ENCODE measurements around the gene SINHCAF.

Gene SINHCAF

GRCh38 chr12:31301311-31301710 lies 24.6 kb downstream of the SINHCAF start:
- Histone ChIP-seq H3K9me3 (ENCODE audit: control insufficient read depth, low read length) (no peaks in the 10 kb centered on the region), H3K4me3 (ENCODE audit: low read length) (no peak overlapping the region)

GRCh38 chr12:31300783-31301182 lies 25.2 kb downstream of the SINHCAF start:
- no peaks in the 10 kb centered on the region for H3K27me3 ChIP-seq (replicated peaks; ENCODE audit: control insufficient read depth, insufficient read depth, low read length)
- no peaks in the 10 kb centered on the region for H3K4me1 ChIP-seq (ENCODE audit: control insufficient read depth, insufficient read depth, low read length)
- no peak overlapping the region for H3K4me3 ChIP-seq (ENCODE audit: low read length)
- H3K9me3 ChIP-seq (ENCODE audit: control insufficient read depth, low read length): no peaks in the 10 kb centered on the region
- H3K36me3 ChIP-seq (ENCODE audit: control insufficient read depth, insufficient read depth, low read length, severe bottlenecking): no peaks in the 10 kb centered on the region
- DNase-seq (ENCODE audit: low read depth): no peak
- no peak overlapping the region for H3K9ac ChIP-seq (ENCODE audit: low read length)

More at GRCh38 chr12:31301311-31301710, 24.6 kb downstream of the SINHCAF start:
- no peak overlapping the region for H3K9ac ChIP-seq (ENCODE audit: low read length)
- no peaks in the 10 kb centered on the region for H3K4me1 ChIP-seq (ENCODE audit: control insufficient read depth, insufficient read depth, low read length)
- DNase-seq (ENCODE audit: low read depth): no peak
- H3K36me3 ChIP-seq (ENCODE audit: control insufficient read depth, insufficient read depth, low read length, severe bottlenecking): no peaks in the 10 kb centered on the region
- H3K27me3 ChIP-seq (replicated peaks; ENCODE audit: control insufficient read depth, insufficient read depth, low read length): no peaks in the 10 kb centered on the region

GRCh38 chr12:31300341-31300740 lies 25.6 kb downstream of the SINHCAF start:
- H3K9ac ChIP-seq (ENCODE audit: low read length): no peak overlapping the region
- H3K9me3 ChIP-seq (ENCODE audit: control insufficient read depth, low read length): no peaks in the 10 kb centered on the region
- H3K4me1 ChIP-seq (ENCODE audit: control insufficient read depth, insufficient read depth, low read length): no peaks in the 10 kb centered on the region
- no peaks in the 10 kb centered on the region for H3K27me3 ChIP-seq (replicated peaks; ENCODE audit: control insufficient read depth, insufficient read depth, low read length)
- no peak overlapping the region for H3K4me3 ChIP-seq (ENCODE audit: low read length)
- no peaks in the 10 kb centered on the region for H3K36me3 ChIP-seq (ENCODE audit: control insufficient read depth, insufficient read depth, low read length, severe bottlenecking)
- DNase-seq (ENCODE audit: low read depth): no peak

GRCh38 chr12:31298922-31299321 lies 27.0 kb downstream of the SINHCAF start:
- DNase-seq (ENCODE audit: low read depth): no peak
- no peak overlapping the region for H3K9ac ChIP-seq (ENCODE audit: low read length)
- no peak overlapping the region for H3K4me3 ChIP-seq (ENCODE audit: low read length)
- no peaks in the 10 kb centered on the region for H3K9me3 ChIP-seq (ENCODE audit: control insufficient read depth, low read length)
- no peaks in the 10 kb centered on the region for H3K27me3 ChIP-seq (replicated peaks; ENCODE audit: control insufficient read depth, insufficient read depth, low read length)
- no peaks in the 10 kb centered on the region for H3K4me1 ChIP-seq (ENCODE audit: control insufficient read depth, insufficient read depth, low read length)
- H3K36me3 ChIP-seq (ENCODE audit: control insufficient read depth, insufficient read depth, low read length, severe bottlenecking): peaks cover 3% of the 10 kb centered on the region

- Histone ChIP-seq H3K4me1 (ENCODE audit: control insufficient read depth, insufficient read depth, low read length) (no peaks in the 10 kb centered on the region), H3K9me3 (ENCODE audit: control insufficient read depth, low read length) (no peaks in the 10 kb centered on the region), H3K4me3 (ENCODE audit: low read length) (no peak overlapping the region), H3K27me3 (replicated peaks; ENCODE audit: control insufficient read depth, insufficient read depth, low read length) (no peaks in the 10 kb centered on the region), H3K36me3 (ENCODE audit: control insufficient read depth, insufficient read depth, low read length, severe bottlenecking) (peaks cover 3% of the 10 kb centered on the region), H3K9ac (ENCODE audit: low read length) (no peak overlapping the region)
- DNase-seq (ENCODE audit: low read depth): no peak
Measured at GRCh38 chr12:31298515-31298910, 27.4 kb downstream of the SINHCAF start.

GRCh38 chr12:31297572-31298514 lies 28.1 kb downstream of the SINHCAF start:
- Histone ChIP-seq H3K4me3 (ENCODE audit: low read length) (no peak overlapping the region), H3K36me3 (ENCODE audit: control insufficient read depth, insufficient read depth, low read length, severe bottlenecking) (peaks cover 10% of the 10 kb centered on the region), H3K9me3 (ENCODE audit: control insufficient read depth, low read length) (no peaks in the 10 kb centered on the region), H3K9ac (ENCODE audit: low read length) (no peak overlapping the region), H3K4me1 (ENCODE audit: control insufficient read depth, insufficient read depth, low read length) (no peaks in the 10 kb centered on the region), H3K27me3 (replicated peaks; ENCODE audit: control insufficient read depth, insufficient read depth, low read length) (no peaks in the 10 kb centered on the region)
- no peak for DNase-seq (ENCODE audit: low read depth)

GRCh38 chr12:31289441-31289840 lies 36.5 kb downstream of the SINHCAF start:
- peaks cover 37% of the 10 kb centered on the region for H3K36me3 ChIP-seq (ENCODE audit: control insufficient read depth, insufficient read depth, low read length, severe bottlenecking)

GRCh38 chr12:31288381-31288780 lies 37.6 kb downstream of the SINHCAF start:
- Histone ChIP-seq H3K9ac (ENCODE audit: low read length) (no peak overlapping the region), H3K4me3 (ENCODE audit: low read length) (no peak overlapping the region), H3K9me3 (ENCODE audit: control insufficient read depth, low read length) (peaks cover 2% of the 10 kb centered on the region), H3K36me3 (ENCODE audit: control insufficient read depth, insufficient read depth, low read length, severe bottlenecking) (peaks cover 38% of the 10 kb centered on the region), H3K4me1 (ENCODE audit: control insufficient read depth, insufficient read depth, low read length) (no peaks in the 10 kb centered on the region), H3K27me3 (replicated peaks; ENCODE audit: control insufficient read depth, insufficient read depth, low read length) (no peaks in the 10 kb centered on the region)
- no peak for DNase-seq (ENCODE audit: low read depth)

More at GRCh38 chr12:31289441-31289840, 36.5 kb downstream of the SINHCAF start:
- H3K4me1 ChIP-seq (ENCODE audit: control insufficient read depth, insufficient read depth, low read length): no peaks in the 10 kb centered on the region
- H3K9me3 ChIP-seq (ENCODE audit: control insufficient read depth, low read length): peaks cover 2% of the 10 kb centered on the region
- no peaks in the 10 kb centered on the region for H3K27me3 ChIP-seq (replicated peaks; ENCODE audit: control insufficient read depth, insufficient read depth, low read length)
- no peak for DNase-seq (ENCODE audit: low read depth)
- no peak overlapping the region for H3K4me3 ChIP-seq (ENCODE audit: low read length)
- H3K9ac ChIP-seq (ENCODE audit: low read length): no peak overlapping the region

GRCh38 chr12:31280183-31280582 lies 45.8 kb downstream of the SINHCAF start:
- H3K27me3 ChIP-seq (replicated peaks; ENCODE audit: control insufficient read depth, insufficient read depth, low read length): no peaks in the 10 kb centered on the region
- H3K4me3 ChIP-seq (ENCODE audit: low read length): no peak overlapping the region
- H3K9me3 ChIP-seq (ENCODE audit: control insufficient read depth, low read length): peaks cover 2% of the 10 kb centered on the region
- DNase-seq (ENCODE audit: low read depth): no peak
- peaks cover 9% of the 10 kb centered on the region for H3K36me3 ChIP-seq (ENCODE audit: control insufficient read depth, insufficient read depth, low read length, severe bottlenecking)
- H3K4me1 ChIP-seq (ENCODE audit: control insufficient read depth, insufficient read depth, low read length): no peaks in the 10 kb centered on the region
- no peak overlapping the region for H3K9ac ChIP-seq (ENCODE audit: low read length)

- H3K4me1 ChIP-seq (ENCODE audit: control insufficient read depth, insufficient read depth, low read length): peaks cover 6% of the 10 kb centered on the region
- no peaks in the 10 kb centered on the region for H3K27me3 ChIP-seq (replicated peaks; ENCODE audit: control insufficient read depth, insufficient read depth, low read length)
- no peak overlapping the region for H3K9ac ChIP-seq (ENCODE audit: low read length)
- H3K9me3 ChIP-seq (ENCODE audit: control insufficient read depth, low read length): peaks cover under 1% of the 10 kb centered on the region
- peaks cover 6% of the 10 kb centered on the region for H3K36me3 ChIP-seq (ENCODE audit: control insufficient read depth, insufficient read depth, low read length, severe bottlenecking)
- no peak overlapping the region for H3K4me3 ChIP-seq (ENCODE audit: low read length)
- DNase-seq (ENCODE audit: low read depth): no peak
Measured at GRCh38 chr12:31279390-31279924, 46.5 kb downstream of the SINHCAF start.

- no peaks in the 10 kb centered on the region for H3K27me3 ChIP-seq (replicated peaks; ENCODE audit: control insufficient read depth, insufficient read depth, low read length)
- peaks cover 3% of the 10 kb centered on the region for H3K36me3 ChIP-seq (ENCODE audit: control insufficient read depth, insufficient read depth, low read length, severe bottlenecking)
- H3K9ac ChIP-seq (ENCODE audit: low read length): no peak overlapping the region
- H3K4me1 ChIP-seq (ENCODE audit: control insufficient read depth, insufficient read depth, low read length): peaks cover 6% of the 10 kb centered on the region
- DNase-seq (ENCODE audit: low read depth): no peak
- H3K9me3 ChIP-seq (ENCODE audit: control insufficient read depth, low read length): no peaks in the 10 kb centered on the region
- H3K4me3 ChIP-seq (ENCODE audit: low read length): no peak overlapping the region
Measured at GRCh38 chr12:31278832-31279231, 47.1 kb downstream of the SINHCAF start.

All from adipocyte (in vitro differentiated cells).